K562 (cell line): Measurements from ENCODE around the gene OPRM1. TPM values are rescaled to one million over a fixed set of nuclear protein-coding genes. Genes with fewer than 3 reads are reported as not detected.

Experiments used
- ATAC-seq: fragments of 200-7000 bp; cut with Tn5 transposase; 3 replicates; pipeline ENCODE4 v1.9.1; 2020; ENCODE audit warnings: moderate library complexity
- BruUV-seq: library from RNA; stranded (reverse); fragments of 400-500 nt; replicated peaks from 2 replicates; lab custom pipeline; 2021; lab: Mats Ljungman, UMichigan
- CTCF ChIA-PET: fragments of 300-600 bp; formaldehyde crosslinking; extraction: SDS; loops from one replicate; lab custom pipeline; 2021; ENCODE audit warnings: low intra/inter-chr PET ratio; lab: Yijun Ruan, JAX
- POLR2A ChIA-PET: fragments of 300-600, 350-650 bp; sonication (Branson Sonifier 250); formaldehyde crosslinking; extraction: SDS; loops from one replicate; lab custom pipeline; 2021; ENCODE audit warnings: antibody characterized with exemption, inconsistent platforms; lab: Yijun Ruan, JAX
- DNase-seq, 4 experiments: peaks; one replicate each; pipeline versions ENCODE4 v3.0.0 to v3.0.0-alpha.2; 2011 to 2018; ENCODE audit warnings: low spot score in 3 of 4, mixed read lengths in 3 of 4; ENCODE audit errors: extremely low read depth in 1 of 4
- FAIRE-seq: peaks from 2 replicates; lab custom pipeline; 2011; peaks lifted over from hg19 to GRCh38; lab: Jason Lieb, UNC
- H2AFZ ChIP-seq: 2 replicates; pipeline ENCODE4 v1.6.0; 2011; ENCODE audit warnings: low read depth, low read length, control low read depth, inconsistent platforms
- H3K27ac ChIP-seq: fragments of 200-600 bp; 3 replicates; pipeline ENCODE4 v1.8.0; 2011; ENCODE audit warnings: low read depth, mild to moderate bottlenecking, control low read depth, inconsistent platforms, low read length, moderate library complexity, mixed read lengths; ENCODE audit errors: extremely low read depth
- H3K27me3 ChIP-seq, 2 experiments: fragments of 300-600 bp in 1 of 2; 2 replicates in 1 of 2; 3 replicates in 1 of 2; pipeline versions ENCODE4 v1.6.0 to v1.8.0; 2011; ENCODE audit warnings: inconsistent platforms in 2 of 2, low read length in 2 of 2, mild to moderate bottlenecking in 1 of 2, mixed read lengths in 1 of 2, moderate library complexity in 1 of 2; ENCODE audit not compliant: control insufficient read depth in 2 of 2, insufficient read depth in 2 of 2
- H3K36me3 ChIP-seq: fragments of 300-600 bp; 3 replicates; pipeline ENCODE4 v1.8.0; 2011; ENCODE audit warnings: mild to moderate bottlenecking, low read length, inconsistent platforms; ENCODE audit not compliant: control insufficient read depth, insufficient read depth
- H3K4me1 ChIP-seq, 2 experiments: fragments of 200-600 bp in 1 of 2; replicated peaks in 1 of 2; 2 replicates in 1 of 2; 3 replicates in 1 of 2; pipeline versions ENCODE4 v1.5.1 to v1.8.0; 2011; ENCODE audit warnings: inconsistent platforms in 2 of 2, low read length in 2 of 2, mild to moderate bottlenecking in 1 of 2, mixed read lengths in 1 of 2, moderate library complexity in 1 of 2; ENCODE audit not compliant: control insufficient read depth in 2 of 2, insufficient read depth in 2 of 2
- H3K4me2 ChIP-seq: 2 replicates; pipeline ENCODE4 v1.6.1; 2011; ENCODE audit warnings: low read length, control low read depth, inconsistent platforms, mixed read lengths; ENCODE audit not compliant: insufficient read depth
- H3K4me3 ChIP-seq: fragments of 200-600 bp; sonication (generic), shearing (Covaris generic); 2 replicates; pipeline ENCODE4 v1.5.1; 2016; ENCODE audit warnings: control low read depth, inconsistent platforms
- H3K79me2 ChIP-seq: fragments of 200-600 bp; 3 replicates; pipeline ENCODE4 v1.8.0; 2011; ENCODE audit warnings: low read length, inconsistent platforms; ENCODE audit not compliant: control insufficient read depth, insufficient read depth
- H3K9ac ChIP-seq, 2 experiments: 2 replicates each; pipeline versions ENCODE4 v1.6.0 to v1.6.1; 2011; ENCODE audit warnings: low read depth in 2 of 2, low read length in 2 of 2, control low read depth in 1 of 2, inconsistent platforms in 1 of 2, mild to moderate bottlenecking in 1 of 2, mixed read lengths in 1 of 2; ENCODE audit not compliant: insufficient read depth in 1 of 2
- H3K9me1 ChIP-seq: one replicate; pipeline ENCODE4 v1.6.0; 2011; ENCODE audit warnings: inconsistent platforms, mild to moderate bottlenecking, low read length, moderate library complexity; ENCODE audit not compliant: control insufficient read depth, insufficient read depth
- H3K9me3 ChIP-seq: replicated peaks from 2 replicates; pipeline ENCODE4 v1.5.1; 2011; ENCODE audit warnings: low read depth, low read length, inconsistent platforms; ENCODE audit not compliant: control insufficient read depth, insufficient read depth
- H4K20me1 ChIP-seq: replicated peaks from 2 replicates; pipeline ENCODE4 v1.6.1; 2011; ENCODE audit warnings: low read length, inconsistent platforms, mixed read lengths; ENCODE audit not compliant: control insufficient read depth, insufficient read depth
- FOXJ3 ChIP-seq: sonication (generic); formaldehyde crosslinking; IDR thresholded peaks from 2 replicates; pipeline ENCODE4 v1.4.0; 2020; ENCODE audit warnings: mild to moderate bottlenecking, missing genetic modification reagents
- FOXP1 ChIP-seq: sonication (generic); formaldehyde crosslinking; IDR thresholded peaks from 2 replicates; pipeline ENCODE4 v1.8.0; 2022; ENCODE audit warnings: mild to moderate bottlenecking, missing genetic modification reagents
- HEY1 ChIP-seq: fragments of 250-450 bp; sonication (Bioruptor Pico); IDR thresholded peaks from 2 replicates; pipeline ENCODE4 v1.5.0; 2020; ENCODE audit warnings: mild to moderate bottlenecking, moderate library complexity, borderline replicate concordance
- HMG20A ChIP-seq: fragments of 450-650 bp; formaldehyde crosslinking; conservative IDR thresholded peaks from 2 replicates; pipeline ENCODE4 v1.4.0; 2020; ENCODE audit warnings: mild to moderate bottlenecking, mixed read lengths
- HNRNPH1 ChIP-seq: fragments of 200-400 bp; formaldehyde crosslinking; optimal IDR thresholded peaks from 2 replicates; pipeline ENCODE3; 2017; ENCODE audit warnings: low read depth, mild to moderate bottlenecking, low read length, moderate library complexity
- MTA1 ChIP-seq: fragments of 450-650 bp; IDR thresholded peaks from 2 replicates; pipeline ENCODE4 v1.6.1; 2017; ENCODE audit warnings: borderline replicate concordance
- TRIM24 ChIP-seq, 2 experiments: fragments of 450-650 bp; IDR thresholded peaks; 2 replicates each; pipeline ENCODE4 v1.6.1; 2016
- TRIM28 ChIP-seq: fragments of 450-650 bp; IDR thresholded peaks from 2 replicates; pipeline ENCODE4 v1.6.1; 2017
- ZBTB43 ChIP-seq: sonication (generic); formaldehyde crosslinking; IDR thresholded peaks from 2 replicates; pipeline ENCODE4 v1.8.0; 2023; ENCODE audit warnings: mild to moderate bottlenecking, missing genetic modification reagents
- ZNF12 ChIP-seq: sonication (generic); formaldehyde crosslinking; IDR thresholded peaks from 2 replicates; pipeline ENCODE4 v1.4.0; 2020; ENCODE audit warnings: mild to moderate bottlenecking, missing genetic modification reagents
- ZNF224 ChIP-seq: sonication (generic); formaldehyde crosslinking; IDR thresholded peaks from 2 replicates; pipeline ENCODE4 v1.8.0; 2022; ENCODE audit warnings: mild to moderate bottlenecking, missing genetic modification reagents
- ZNF384 ChIP-seq: IDR thresholded peaks from 2 replicates; pipeline ENCODE4 v1.6.1; 2012; ENCODE audit warnings: low read depth, low read length, improper control_type of control experiment
- ZNF431 ChIP-seq: sonication (generic); formaldehyde crosslinking; IDR thresholded peaks from 2 replicates; pipeline ENCODE4 v1.8.0; 2022; ENCODE audit warnings: mild to moderate bottlenecking, missing genetic modification reagents
- ZNF766 ChIP-seq: fragments of 200-800 bp; sonication (Bioruptor generic); conservative IDR thresholded peaks from 2 replicates; pipeline ENCODE4 v1.6.1; 2016; ENCODE audit warnings: missing genetic modification characterization, missing compliant biosample characterization
- WGBS: fragments of 100-300 bp; shearing (Covaris generic); methylation state at CpG from one replicate; pipeline ENCODE4 v1.1.6; 2016; ENCODE audit warnings: low coverage, mixed read lengths; ENCODE audit not compliant: insufficient coverage; ENCODE audit errors: missing lambda C conversion rate; 5-methylcytosine and 5-hydroxymethylcytosine counted together
- in situ Hi-C: fragments of 300-500 bp; cut with MboI; formaldehyde crosslinking; loops from 4 replicates; pipeline ENCODE4 v1.15.0; 2018; ENCODE audit warnings: inconsistent platforms, mixed read lengths
- intact Hi-C: fragments of 100-400 bp; cut with micrococcal nuclease; formaldehyde crosslinking; loops from 2 replicates; pipeline ENCODE4 v1.14.2; 2022
- polyA plus RNA-seq, 8 experiments: library from polyadenylated mRNA; depleted of rRNA in 4 of 8; stranded (reverse) in 5 of 8; unstranded in 3 of 8; fragments of >200 nt; fragmentation: Nextera tagmentation in 2 of 8; fragmentation: Illumina TruSeq in 1 of 8; extraction: Ambion mirVana in 2 of 8; extraction: Trizol in 1 of 8; gene quantifications; 2 replicates each; pipeline versions ENCODE4 v1.2.1 to v1.2.3, GENCODE V29; 2011 to 2014; ENCODE audit warnings: inconsistent platforms in 1 of 8, missing spikeins in 1 of 8
- total RNA-seq, 7 experiments: library from RNA; depleted of rRNA in 6 of 7; stranded (reverse); fragments of >200 nt in 6 of 7; fragmentation: Illumina TruSeq in 2 of 7; extraction: Trizol in 2 of 7; gene quantifications; 2 replicates each; pipeline versions ENCODE4 v1.2.1 to v1.2.3, GENCODE V29; 2011 to 2021; ENCODE audit warnings: low replicate concordance in 1 of 7
- TF ChIP-seq, protein P1 (sequence below): fragments of 450-650 bp; IDR thresholded peaks from 2 replicates; pipeline ENCODE4 v1.6.1; 2016; ENCODE audit warnings: mild to moderate bottlenecking

OPRM1 gene
- total and polyA plus RNA-seq, 9 of the 15 experiments (the other 6 are each of a cell fraction or from before 2014, with no cell fraction given) = not detected

- POLR2A ChIA-PET = no interaction called here
- Histone ChIP-seq H3K27ac (no peak overlapping the region), H3K9me3 (no peaks in the 10 kb centered on the region), H3K79me2 (no peaks in the 10 kb centered on the region), H3K9ac (no peak overlapping the region), H3K4me2 (no peak overlapping the region), H3K4me1 (no peaks in the 10 kb centered on the region), H4K20me1 (no peaks in the 10 kb centered on the region), H3K4me3 (no peak overlapping the region), H3K9me1 (no peaks in the 10 kb centered on the region), H3K36me3 (no peaks in the 10 kb centered on the region), H2AFZ (no peak overlapping the region), H3K27me3 (no peaks in the 10 kb centered on the region)
- no TSS peak for BruUV-seq
- intact Hi-C loops = no loop called here
- no peak for ATAC-seq
- CTCF ChIA-PET = no interaction called here
- no peak for DNase-seq
- TF ChIP-seq MTA1 = no peak
- TF ChIP-seq HMG20A (CRISPR knock-in tag) = no peak
- no peak for TF ChIP-seq ZNF384
- TF ChIP-seq ZBTB43 (CRISPR knock-in tag) = no peak
- TF ChIP-seq TRIM24 (IDR thresholded peaks at IDR 0.05) = no peak
- TF ChIP-seq ZNF431 = no peak
- no peak for TF ChIP-seq HNRNPH1
- TF ChIP-seq HEY1 (CRISPR knock-in tag) = no peak
- TF ChIP-seq ZNF12 (CRISPR knock-in tag) = no peak
- TF ChIP-seq ZNF766 (CRISPR knock-in tag) = no peak
- no peak for TF ChIP-seq ZNF224 (CRISPR knock-in tag)
- TF ChIP-seq, protein P1, sequence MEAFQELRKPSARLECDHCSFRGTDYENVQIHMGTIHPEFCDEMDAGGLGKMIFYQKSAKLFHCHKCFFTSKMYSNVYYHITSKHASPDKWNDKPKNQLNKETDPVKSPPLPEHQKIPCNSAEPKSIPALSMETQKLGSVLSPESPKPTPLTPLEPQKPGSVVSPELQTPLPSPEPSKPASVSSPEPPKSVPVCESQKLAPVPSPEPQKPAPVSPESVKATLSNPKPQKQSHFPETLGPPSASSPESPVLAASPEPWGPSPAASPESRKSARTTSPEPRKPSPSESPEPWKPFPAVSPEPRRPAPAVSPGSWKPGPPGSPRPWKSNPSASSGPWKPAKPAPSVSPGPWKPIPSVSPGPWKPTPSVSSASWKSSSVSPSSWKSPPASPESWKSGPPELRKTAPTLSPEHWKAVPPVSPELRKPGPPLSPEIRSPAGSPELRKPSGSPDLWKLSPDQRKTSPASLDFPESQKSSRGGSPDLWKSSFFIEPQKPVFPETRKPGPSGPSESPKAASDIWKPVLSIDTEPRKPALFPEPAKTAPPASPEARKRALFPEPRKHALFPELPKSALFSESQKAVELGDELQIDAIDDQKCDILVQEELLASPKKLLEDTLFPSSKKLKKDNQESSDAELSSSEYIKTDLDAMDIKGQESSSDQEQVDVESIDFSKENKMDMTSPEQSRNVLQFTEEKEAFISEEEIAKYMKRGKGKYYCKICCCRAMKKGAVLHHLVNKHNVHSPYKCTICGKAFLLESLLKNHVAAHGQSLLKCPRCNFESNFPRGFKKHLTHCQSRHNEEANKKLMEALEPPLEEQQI = no peak
- TF ChIP-seq FOXP1 (CRISPR knock-in tag) = no peak
- no peak for TF ChIP-seq FOXJ3 (CRISPR knock-in tag)
- no peak for TF ChIP-seq TRIM28
- WGBS = 0% methylated on average over 2 of the region's 2 CpGs
- in situ Hi-C loops = no loop called here
- FAIRE-seq = no peak
Measured at GRCh38 chr6:154206141-154206540, 167.1 kb downstream of the OPRM1 start.
